A549 (cell line): Measurements from ENCODE around the gene CRACDL.

Experiments
- CTCF ChIP-seq: fragments of >200 bp; sonication (Bioruptor Twin); formaldehyde crosslinking; IDR thresholded peaks from 3 replicates; pipeline ENCODE4 v1.5.1; 2016
- HDAC2 ChIP-seq: fragments of 200-600 bp; sonication (generic); IDR thresholded peaks from 2 replicates; pipeline ENCODE4 v1.6.1; 2016
- JUNB ChIP-seq: fragments of >200 bp; sonication (Bioruptor Twin); formaldehyde crosslinking; IDR thresholded peaks from 2 replicates; pipeline ENCODE4 v1.6.1; 2016
- MYC ChIP-seq: IDR thresholded peaks from 2 replicates; pipeline ENCODE4 v1.6.1; 2012; ENCODE audit warnings: mild to moderate bottlenecking, inconsistent platforms, low read length, improper control_type of control experiment, borderline replicate concordance
- POLR2A ChIP-seq: IDR thresholded peaks from 2 replicates; pipeline ENCODE4 v1.6.1; 2012; ENCODE audit warnings: mild to moderate bottlenecking, low read length
- RNF2 ChIP-seq: fragments of 200-600 bp; sonication (generic); IDR thresholded peaks from 2 replicates; pipeline ENCODE4 v1.6.1; 2016; ENCODE audit warnings: low read depth, mild to moderate bottlenecking, antibody characterized with exemption, moderate library complexity, borderline replicate concordance
- SREBF2 ChIP-seq: fragments of 450-650 bp; IDR thresholded peaks from 2 replicates; pipeline ENCODE4 v1.6.1; 2014; ENCODE audit warnings: mild to moderate bottlenecking, moderate library complexity

- TF ChIP-seq CTCF, result no peak
- no peak for TF ChIP-seq MYC
- TF ChIP-seq RNF2, result no peak
- no peak for TF ChIP-seq JUNB
- no peak for TF ChIP-seq POLR2A
- TF ChIP-seq HDAC2, result no peak
- TF ChIP-seq SREBF2, result no peak
Observed at GRCh38 chr2:98806236-98806697, 129.8 kb downstream of the CRACDL start.
